Activated B cell treated with CpG ODN at 0.5 μM for 24 hours (primary cell): ENCODE data around the gene SERINC2. TPM values are rescaled to one million over a fixed set of nuclear protein-coding genes. Genes with fewer than 3 reads are reported as not detected.
"Not testable (repeated sequence)": the region's sequence is repeated elsewhere in the genome, so short reads cannot be mapped to it uniquely, and the experiment has no call there.

ENCODE experiments used
- ATAC-seq: fragments of 200-7000 bp; cut with Tn5 transposase; one replicate; pipeline ENCODE4 v1.10.0; 2021; ENCODE audit warnings: low read depth, mild to moderate bottlenecking, moderate library complexity
- CTCF ChIA-PET: fragments of 350-600 bp; sonication (Branson Sonifier 250); formaldehyde crosslinking; loops from one replicate; lab custom pipeline; 2021; ENCODE audit warnings: antibody characterized with exemption; lab: Charles Lee
- POLR2A ChIA-PET: fragments of 350-600 bp; sonication (Branson Sonifier 250); formaldehyde crosslinking; loops from one replicate; lab custom pipeline; 2021; ENCODE audit warnings: antibody characterized with exemption; lab: Charles Lee
- DNase-seq: peaks from one replicate; pipeline ENCODE4 v3.0.0; 2022
- H3K27ac Mint-ChIP-seq: one replicate; pipeline ENCODE4 v1.8.0; 2020; ENCODE audit warnings: mixed read lengths
- H3K27me3 Mint-ChIP-seq: one replicate; pipeline ENCODE4 v1.8.0; 2021; ENCODE audit warnings: mixed read lengths
- H3K36me3 Mint-ChIP-seq: one replicate; pipeline ENCODE4 v1.8.0; 2021; ENCODE audit warnings: low read depth, mixed read lengths
- H3K4me1 Mint-ChIP-seq: one replicate; pipeline ENCODE4 v1.8.0; 2021; ENCODE audit warnings: mixed read lengths
- H3K4me3 Mint-ChIP-seq: one replicate; pipeline ENCODE4 v1.8.0; 2020; ENCODE audit warnings: mild to moderate bottlenecking, mixed read lengths
- H3K9me3 Mint-ChIP-seq: one replicate; pipeline ENCODE4 v1.8.0; 2020; ENCODE audit warnings: mixed read lengths
- CTCF ChIP-seq: fragments of 200-600 bp; IDR thresholded peaks from one replicate; pipeline ENCODE4 v1.8.0; 2022; ENCODE audit warnings: antibody characterized with exemption, mild to moderate bottlenecking
- intact Hi-C: fragments of 100-400 bp; cut with micrococcal nuclease; formaldehyde crosslinking; loops from one replicate; pipeline ENCODE4 v1.15.1; 2024
- total RNA-seq: library from RNA; stranded (reverse); gene quantifications from 2 replicates; pipeline ENCODE4 v1.2.3, GENCODE V29; 2022

The SERINC2 gene
- total RNA-seq, 1 donor from 2014 or later, result 0.11 TPM

- intact Hi-C loops, result no loop called here
- ATAC-seq (no peak), DNase-seq (no peak)
- TF ChIP-seq CTCF, result no peak
- Mint-ChIP-seq H3K27me3 (peaks cover 40% of the 10 kb centered on the region), H3K4me1 (no peaks in the 10 kb centered on the region), H3K36me3 (no peaks in the 10 kb centered on the region), H3K27ac (no peak overlapping the region), H3K9me3 (no peaks in the 10 kb centered on the region), H3K4me3 (no peak overlapping the region)
- CTCF ChIA-PET, result interaction anchor here (1.1 kb wide), 1 partner anchor 11 kb away, joined by 4 read pairs; no protein-coding TSS in a partner anchor
- POLR2A ChIA-PET, result no interaction called here
These were observed 29.0 kb upstream of the SERINC2 start for GRCh38 chr1:31383967-31384366.

- intact Hi-C loops, H3K4me1 Mint-ChIP-seq, H3K4me3 Mint-ChIP-seq, CTCF ChIA-PET, ATAC-seq, DNase-seq, H3K27ac Mint-ChIP-seq, H3K9me3 Mint-ChIP-seq, POLR2A ChIA-PET, H3K36me3 Mint-ChIP-seq: not testable (repeated sequence)
- H3K27me3 Mint-ChIP-seq, result peaks cover 33% of the 10 kb centered on the region
These were observed 26.3 kb upstream of the SERINC2 start for GRCh38 chr1:31386576-31387243.

- no peak for TF ChIP-seq CTCF
- Mint-ChIP-seq H3K9me3 (no peaks in the 10 kb centered on the region), H3K36me3 (no peaks in the 10 kb centered on the region), H3K27me3 (peaks cover 26% of the 10 kb centered on the region), H3K4me1 (no peaks in the 10 kb centered on the region), H3K4me3 (no peak overlapping the region), H3K27ac (no peak overlapping the region)
- ChIA-PET CTCF (no interaction called here), POLR2A (no interaction called here)
- intact Hi-C loops, result no loop called here
- DNase-seq (no peak), ATAC-seq (no peak)
These were observed 25.4 kb upstream of the SERINC2 start for GRCh38 chr1:31387612-31388011.

- no peak overlapping the region for H3K27ac Mint-ChIP-seq
- DNase-seq (no peak), ATAC-seq (no peak)
- no peak for TF ChIP-seq CTCF
- no peak overlapping the region for H3K4me3 Mint-ChIP-seq
- H3K27me3 Mint-ChIP-seq, result peaks cover 17% of the 10 kb centered on the region
- ChIA-PET CTCF (no interaction called here), POLR2A (no interaction called here)
- H3K4me1 Mint-ChIP-seq, result peaks cover 5% of the 10 kb centered on the region
- H3K36me3 Mint-ChIP-seq, result no peaks in the 10 kb centered on the region
- H3K9me3 Mint-ChIP-seq, result no peaks in the 10 kb centered on the region
- intact Hi-C loops, result no loop called here
These were observed 23.4 kb upstream of the SERINC2 start for GRCh38 chr1:31389616-31390015.

- Mint-ChIP-seq H3K27ac (no peak overlapping the region), H3K9me3 (no peaks in the 10 kb centered on the region), H3K27me3 (peaks cover 17% of the 10 kb centered on the region), H3K36me3 (no peaks in the 10 kb centered on the region), H3K4me1 (peaks cover 9% of the 10 kb centered on the region), H3K4me3 (no peak overlapping the region)
- ATAC-seq (no peak), DNase-seq (no peak)
- ChIA-PET POLR2A (no interaction called here), CTCF (no interaction called here)
- intact Hi-C loops, result no loop called here
- no peak for TF ChIP-seq CTCF
These were observed 22.9 kb upstream of the SERINC2 start for GRCh38 chr1:31390071-31390470.
